Measurements from ENCODE around the gene UFD1. TPM values are rescaled to one million over a fixed set of nuclear protein-coding genes. Genes with fewer than 3 reads are reported as not detected.
A peak's percentile ranks its signal among the peaks of the same experiment; 100 is the strongest.

Gene UFD1
- total and polyA plus RNA-seq, 9 of the 15 experiments (the other 6 are each of a cell fraction or from before 2014, with no cell fraction given), result 238 to 645 (median 363) TPM

- no peak for TF ChIP-seq E2F4 (CRISPR knock-in tag; IDR thresholded peaks at IDR 0.05; ENCODE audit: low read depth)
- no peak for TF ChIP-seq ZNF589 (CRISPR knock-in tag; IDR thresholded peaks at IDR 0.05; ENCODE audit: low read depth)
- TF ChIP-seq LEF1 (IDR thresholded peaks at IDR 0.05), result no peak
- TF ChIP-seq TFAM (CRISPR knock-in tag; conservative IDR thresholded peaks at IDR 0.05), result no peak
- TF ChIP-seq ZBTB2 (IDR thresholded peaks at IDR 0.05), result no peak
- TF ChIP-seq ZNF445 (CRISPR knock-in tag; IDR thresholded peaks at IDR 0.05; ENCODE audit: low read depth), result no peak
- peak; percentile 39 for TF ChIP-seq PRDM10 (IDR thresholded peaks at IDR 0.05; ENCODE audit: partially characterized antibody)
- no peak for TF ChIP-seq ZNF318 (IDR thresholded peaks at IDR 0.05; ENCODE audit: borderline replicate concordance in 1 of 2, low read depth in 1 of 2)
- TF ChIP-seq KLF16 (IDR thresholded peaks at IDR 0.05), result no peak
- peak; percentile 95 for TF ChIP-seq ATF7 (IDR thresholded peaks at IDR 0.05)
- no peak for TF ChIP-seq FOXA3 (CRISPR knock-in tag; conservative IDR thresholded peaks at IDR 0.05 in 1 of 2, IDR thresholded peaks at IDR 0.05 in 1 of 2)
- no peak for TF ChIP-seq TAL1 (IDR thresholded peaks at IDR 0.05)
- TF ChIP-seq PPARD (CRISPR knock-in tag; IDR thresholded peaks at IDR 0.05), result no peak
These were observed 31.5 kb downstream of the UFD1 start, which contains the start of gene C22orf39 (continued) for GRCh38 chr22:19447330-19448075.
